Suprapubic skin (tissue), 4 donors: ENCODE measurements around the gene PSMD2.

ENCODE experiments used
- CTCF ChIP-seq, 2 donors: fragments of 200-600 bp in 1 of 2; fragments of 450-650 bp in 1 of 2; sonication (generic) in 1 of 2; IDR thresholded peaks; one replicate each; pipeline ENCODE4 v1.5.1; 2016 to 2019; ENCODE audit warnings: antibody characterized with exemption in 2 of 2, mild to moderate bottlenecking in 1 of 2, moderate library complexity in 1 of 2
- POLR2A ChIP-seq, 2 donors: fragments of 450-650 bp; IDR thresholded peaks; one replicate each; pipeline ENCODE4 v1.6.1; 2017; ENCODE audit warnings: antibody characterized with exemption in 2 of 2, mild to moderate bottlenecking in 2 of 2, moderate library complexity in 2 of 2
- POLR2AphosphoS5 ChIP-seq, 3 donors: sonication (generic); formaldehyde crosslinking; IDR thresholded peaks; one replicate each; pipeline ENCODE4 v1.6.1; 2017; ENCODE audit warnings: antibody characterized with exemption in 3 of 3

DNA sequence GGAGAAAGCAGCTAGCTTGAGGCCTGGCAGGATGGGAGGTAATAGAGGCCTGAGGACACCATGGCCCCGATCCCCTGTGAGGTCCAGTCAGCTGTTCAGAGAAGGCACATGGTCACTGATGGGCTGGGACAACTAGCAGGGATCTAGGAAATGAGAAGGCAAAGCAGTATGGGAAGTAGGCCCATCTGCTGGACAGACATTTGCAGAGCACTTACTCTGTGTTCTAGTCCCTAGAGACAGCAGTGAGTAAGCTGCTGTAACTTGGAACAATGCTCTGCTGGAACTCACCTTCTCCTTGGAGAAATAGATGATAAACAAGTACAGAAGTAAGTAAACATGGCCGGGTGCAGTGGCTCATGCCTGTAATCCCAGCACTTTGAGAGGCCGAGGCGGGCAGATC lies 16.1 kb upstream of the PSMD2 start:
- no peak for TF ChIP-seq CTCF (IDR thresholded peaks at IDR 0.05)
- TF ChIP-seq POLR2A (IDR thresholded peaks at IDR 0.05): no peak
- TF ChIP-seq POLR2AphosphoS5 (IDR thresholded peaks at IDR 0.05): no peak
